ENCODE results near the gene MNS1.

DNA sequence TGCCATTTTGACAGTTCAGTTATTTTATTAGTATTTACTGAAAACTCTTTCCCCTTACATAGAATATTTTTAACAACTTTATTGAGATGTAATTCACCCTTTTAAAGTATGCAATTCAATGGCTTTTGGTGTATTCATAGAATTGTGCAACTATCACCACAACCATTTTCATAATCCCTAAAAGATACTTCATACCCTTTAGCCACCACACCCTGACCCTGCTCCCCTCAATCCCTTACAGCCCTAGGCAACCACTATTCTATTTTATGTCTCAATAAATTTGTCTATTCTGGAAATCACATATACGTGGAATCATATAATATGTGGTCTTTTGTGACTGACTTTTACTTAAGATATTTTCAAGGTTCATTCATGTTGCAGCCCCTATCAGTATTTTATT is 70.0 kb downstream of the MNS1 start:
- no peak for TF ChIP-seq POLR2AphosphoS5 (IDR thresholded peaks at IDR 0.05)
- TF ChIP-seq, protein P1, sequence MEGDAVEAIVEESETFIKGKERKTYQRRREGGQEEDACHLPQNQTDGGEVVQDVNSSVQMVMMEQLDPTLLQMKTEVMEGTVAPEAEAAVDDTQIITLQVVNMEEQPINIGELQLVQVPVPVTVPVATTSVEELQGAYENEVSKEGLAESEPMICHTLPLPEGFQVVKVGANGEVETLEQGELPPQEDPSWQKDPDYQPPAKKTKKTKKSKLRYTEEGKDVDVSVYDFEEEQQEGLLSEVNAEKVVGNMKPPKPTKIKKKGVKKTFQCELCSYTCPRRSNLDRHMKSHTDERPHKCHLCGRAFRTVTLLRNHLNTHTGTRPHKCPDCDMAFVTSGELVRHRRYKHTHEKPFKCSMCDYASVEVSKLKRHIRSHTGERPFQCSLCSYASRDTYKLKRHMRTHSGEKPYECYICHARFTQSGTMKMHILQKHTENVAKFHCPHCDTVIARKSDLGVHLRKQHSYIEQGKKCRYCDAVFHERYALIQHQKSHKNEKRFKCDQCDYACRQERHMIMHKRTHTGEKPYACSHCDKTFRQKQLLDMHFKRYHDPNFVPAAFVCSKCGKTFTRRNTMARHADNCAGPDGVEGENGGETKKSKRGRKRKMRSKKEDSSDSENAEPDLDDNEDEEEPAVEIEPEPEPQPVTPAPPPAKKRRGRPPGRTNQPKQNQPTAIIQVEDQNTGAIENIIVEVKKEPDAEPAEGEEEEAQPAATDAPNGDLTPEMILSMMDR (IDR thresholded peaks at IDR 0.05): no peak
- TF ChIP-seq POLR2A (IDR thresholded peaks at IDR 0.05): no peak

All from gastroesophageal sphincter (tissue), 3 donors.